NT2/D1 (cell line): ENCODE measurements around the gene AIG1.

Experiments
- DNase-seq: peaks from one replicate; pipeline ENCODE4 v3.0.0-alpha.2; 2011; ENCODE audit warnings: low read depth, low spot score
- H3K27me3 ChIP-seq: 2 replicates; pipeline ENCODE4 v1.6.0; 2011; ENCODE audit warnings: mild to moderate bottlenecking; ENCODE audit not compliant: insufficient read length, insufficient read depth
- H3K36me3 ChIP-seq: 2 replicates; pipeline ENCODE4 v1.6.1; 2011; ENCODE audit warnings: mild to moderate bottlenecking, low read length, mixed read lengths; ENCODE audit not compliant: insufficient read depth, insufficient read length
- H3K4me1 ChIP-seq: 2 replicates; pipeline ENCODE4 v1.5.1; 2011; ENCODE audit not compliant: insufficient read depth, insufficient read length
- H3K4me3 ChIP-seq: 2 replicates; pipeline ENCODE4 v1.5.1; 2011; ENCODE audit warnings: low read depth; ENCODE audit not compliant: insufficient read length
- H3K9ac ChIP-seq: 2 replicates; pipeline ENCODE4 v1.6.0; 2011; ENCODE audit warnings: low read depth; ENCODE audit not compliant: insufficient read length
- H3K9me3 ChIP-seq: 2 replicates; pipeline ENCODE4 v1.5.1; 2011; ENCODE audit warnings: mild to moderate bottlenecking, low read length; ENCODE audit not compliant: insufficient read depth
- SUZ12 ChIP-seq: IDR thresholded peaks from 2 replicates; pipeline ENCODE4 v1.6.1; 2011; ENCODE audit not compliant: insufficient read length, insufficient read depth; ENCODE audit errors: extremely low read depth
- YY1 ChIP-seq: IDR thresholded peaks from 2 replicates; pipeline ENCODE4 v1.6.1; 2011; ENCODE audit not compliant: insufficient read length, insufficient read depth
- ZNF274 ChIP-seq: IDR thresholded peaks from 2 replicates; pipeline ENCODE4 v1.6.1; 2011; ENCODE audit warnings: mild to moderate bottlenecking, low read depth, low read length

Gene AIG1

DNA sequence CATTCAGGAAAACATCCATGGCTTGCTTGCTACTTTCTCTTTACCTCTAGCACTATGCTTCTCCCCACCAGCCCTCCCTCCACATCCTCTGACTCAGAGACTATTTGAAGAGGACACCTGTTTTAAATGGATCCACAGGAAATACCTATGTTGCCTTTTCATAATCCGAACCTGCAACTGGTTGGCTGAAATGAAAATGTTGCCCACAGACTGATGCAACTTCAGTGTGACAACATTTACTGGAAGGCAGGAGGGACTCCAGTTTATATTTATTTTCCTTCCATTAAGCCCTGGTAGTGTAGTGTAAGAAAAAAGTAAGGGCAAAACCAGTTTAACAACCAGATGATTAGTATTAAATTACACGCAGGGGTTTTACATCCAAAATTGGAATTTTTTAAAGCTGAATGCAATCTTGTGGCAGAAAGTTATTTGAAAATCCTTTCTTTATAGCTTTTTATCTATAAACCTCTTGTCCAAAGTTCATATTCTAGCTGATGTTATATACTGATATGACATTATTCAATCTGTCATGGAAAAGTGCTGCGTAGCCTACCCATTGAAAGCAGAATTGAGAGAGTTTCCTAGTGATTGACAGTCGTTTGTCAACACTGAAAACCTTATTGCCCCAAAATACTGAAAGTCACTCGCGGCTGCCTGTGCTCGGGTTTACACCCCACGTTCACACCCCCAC lies 881 bp upstream of the AIG1 start:
- Histone ChIP-seq H3K9me3 (peaks cover 4% of the 10 kb centered on the region; the same call in 1 of the 2 replicates), H3K36me3 (no peaks in the 10 kb centered on the region), H3K27me3 (no peaks in the 10 kb centered on the region), H3K4me1 (peaks cover 2% of the 10 kb centered on the region), H3K9ac (peak overlapping the region; percentile 76), H3K4me3 (peak overlapping the region; percentile 62)
- DNase-seq = no peak
- TF ChIP-seq YY1 (no peak), ZNF274 (no peak), SUZ12 (no peak)

DNA sequence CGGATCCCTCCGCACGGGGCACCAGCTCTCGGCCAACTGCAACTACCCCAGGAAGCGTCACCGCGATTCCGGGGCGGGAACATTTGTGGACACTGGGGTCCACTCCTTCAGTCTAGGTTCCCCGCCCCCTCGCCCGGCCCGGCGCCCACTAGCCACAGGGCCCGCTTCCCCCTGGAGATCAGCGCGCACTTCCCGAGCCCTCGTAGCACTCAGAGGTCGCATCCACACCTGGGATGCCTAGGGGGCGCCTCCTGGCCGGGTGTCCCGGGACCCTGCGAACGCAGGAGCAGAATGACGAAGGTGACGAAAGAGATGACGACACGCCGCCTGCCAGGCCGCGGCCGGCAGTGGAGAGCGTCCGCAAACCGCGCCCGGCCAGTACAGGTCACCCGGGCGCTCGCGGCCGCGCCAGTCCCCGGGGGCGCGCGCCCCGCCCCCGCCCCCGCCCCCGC lies 309 bp upstream of the AIG1 start:
- TF ChIP-seq SUZ12 (no peak), ZNF274 (no peak), YY1 (no peak)
- Histone ChIP-seq H3K4me3 (peak overlapping the region; percentile 62), H3K9me3 (peaks cover 8% of the 10 kb centered on the region; the same call in 1 of the 2 replicates), H3K9ac (peak overlapping the region; percentile 76), H3K27me3 (no peaks in the 10 kb centered on the region), H3K36me3 (no peaks in the 10 kb centered on the region), H3K4me1 (peaks cover 2% of the 10 kb centered on the region)
- DNase-seq = peak; percentile 42

DNA sequence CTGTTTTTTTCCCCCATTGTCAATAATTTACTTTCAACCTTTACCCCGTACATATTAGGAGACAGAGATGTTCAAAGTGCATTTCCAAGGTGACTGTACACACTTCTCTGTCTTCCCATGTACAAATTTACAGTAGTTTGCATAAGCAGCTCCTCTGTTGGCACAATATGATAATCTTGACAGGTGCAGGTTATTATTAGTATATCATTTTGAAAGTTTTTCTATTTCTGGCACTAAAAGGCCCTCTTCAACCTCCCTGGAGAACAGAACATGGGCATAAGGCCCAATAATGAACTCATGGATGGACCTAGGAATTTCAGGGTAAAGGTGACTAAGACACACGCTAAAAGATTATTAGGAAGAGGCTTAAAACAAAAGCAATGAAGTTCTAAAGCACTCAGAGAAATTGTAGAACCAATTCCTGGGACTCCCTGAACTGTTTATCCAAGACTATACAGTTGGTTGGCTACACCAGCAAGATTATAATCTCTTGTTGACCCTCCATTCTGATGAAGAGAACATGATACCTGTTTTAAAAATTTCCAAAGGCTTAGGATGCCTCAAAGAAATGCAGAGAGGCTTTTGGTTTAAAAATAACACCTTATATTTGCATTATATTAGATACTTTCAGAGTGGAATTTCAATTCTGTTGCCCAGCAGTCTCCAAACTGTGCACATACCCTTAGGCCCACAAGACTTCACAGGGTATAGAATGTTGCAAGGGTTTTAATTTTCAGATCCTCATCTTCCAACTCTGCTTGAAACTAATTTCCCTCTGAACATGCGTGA lies 1.1 kb downstream of the AIG1 start:
- Histone ChIP-seq H3K36me3 (no peaks in the 10 kb centered on the region), H3K9me3 (peaks cover 8% of the 10 kb centered on the region; the same call in 1 of the 2 replicates), H3K4me1 (no peaks in the 10 kb centered on the region), H3K27me3 (no peaks in the 10 kb centered on the region), H3K9ac (no peak overlapping the region), H3K4me3 (no peak overlapping the region)
- TF ChIP-seq YY1 (no peak), ZNF274 (no peak), SUZ12 (no peak)
- DNase-seq = no peak

DNA sequence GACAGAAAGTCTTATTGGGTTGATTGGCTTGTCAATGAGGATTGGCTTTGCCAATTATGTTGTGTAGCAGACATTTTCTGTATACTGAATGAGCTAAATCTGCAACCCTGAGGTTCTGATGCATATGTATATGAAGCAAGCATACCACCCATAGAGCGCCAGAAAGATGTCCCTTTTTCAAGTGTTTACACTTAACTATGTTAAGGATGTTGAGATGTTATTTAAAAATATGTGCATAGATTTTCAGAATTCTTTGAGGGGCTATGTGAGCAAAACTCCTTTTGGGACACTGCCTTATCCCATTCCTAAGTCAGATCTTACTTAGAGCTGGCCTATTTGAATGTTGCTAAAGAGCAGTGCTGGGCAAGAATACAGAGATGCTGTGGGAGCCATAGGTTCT lies 1.9 kb downstream of the AIG1 start:
- Histone ChIP-seq H3K9me3 (peaks cover 8% of the 10 kb centered on the region; the same call in 1 of the 2 replicates), H3K4me3 (no peak overlapping the region), H3K4me1 (no peaks in the 10 kb centered on the region), H3K9ac (no peak overlapping the region), H3K36me3 (no peaks in the 10 kb centered on the region), H3K27me3 (no peaks in the 10 kb centered on the region)
- TF ChIP-seq SUZ12 (no peak), ZNF274 (no peak)
- DNase-seq = peak; percentile 27

DNA sequence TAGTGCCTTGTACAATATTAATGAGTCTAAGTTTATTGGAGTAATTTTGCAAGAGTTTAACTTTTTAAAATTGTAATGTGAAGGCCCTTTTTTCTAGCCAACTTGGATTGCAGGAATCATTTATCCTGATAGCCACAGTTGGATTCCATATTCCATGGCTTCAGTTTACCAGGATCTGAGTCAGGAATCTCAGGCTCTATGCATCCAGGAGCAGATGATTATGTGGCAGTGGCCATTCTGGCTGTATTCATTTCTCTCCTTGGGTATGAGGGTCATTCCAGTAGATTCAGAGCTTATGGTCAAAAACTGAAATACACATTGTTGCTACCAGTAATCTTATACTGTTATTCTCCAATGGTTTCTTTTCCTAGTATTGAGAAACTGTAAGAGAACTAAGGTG lies 2.9 kb downstream of the AIG1 start:
- H3K4me1 ChIP-seq = no peaks in the 10 kb centered on the region
- no peak overlapping the region for H3K9ac ChIP-seq
- H3K27me3 ChIP-seq = no peaks in the 10 kb centered on the region
- H3K4me3 ChIP-seq = no peak overlapping the region
- TF ChIP-seq SUZ12 = no peak
- TF ChIP-seq YY1 = no peak
- no peak for TF ChIP-seq ZNF274
- DNase-seq = no peak
- peaks cover 8% of the 10 kb centered on the region; the same call in 1 of the 2 replicates for H3K9me3 ChIP-seq
- H3K36me3 ChIP-seq = no peaks in the 10 kb centered on the region

DNA sequence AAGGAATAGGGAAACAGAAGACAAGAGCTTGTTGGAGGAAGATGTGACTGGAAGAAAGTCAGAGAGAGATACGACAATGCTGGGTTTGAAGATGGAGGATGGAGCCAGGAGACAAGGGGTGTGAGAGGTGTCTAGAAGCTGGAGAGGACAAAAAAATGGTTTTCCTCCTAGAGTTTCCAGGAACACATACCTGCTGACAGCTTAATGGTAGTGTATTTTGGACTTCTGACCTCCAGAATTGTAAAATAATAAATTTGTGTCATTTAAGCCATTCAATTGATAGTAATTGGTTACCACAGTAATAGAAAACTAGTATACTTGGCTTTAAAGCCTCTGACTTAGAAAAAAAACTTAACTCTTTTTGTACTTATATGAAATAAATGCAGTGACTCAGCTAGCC lies 3.6 kb downstream of the AIG1 start:
- Histone ChIP-seq H3K27me3 (no peaks in the 10 kb centered on the region), H3K4me1 (no peaks in the 10 kb centered on the region), H3K9ac (no peak overlapping the region), H3K9me3 (peaks cover 8% of the 10 kb centered on the region; the same call in 1 of the 2 replicates), H3K36me3 (no peaks in the 10 kb centered on the region), H3K4me3 (no peak overlapping the region)
- TF ChIP-seq SUZ12 (no peak), YY1 (no peak), ZNF274 (no peak)
- no peak for DNase-seq

DNA sequence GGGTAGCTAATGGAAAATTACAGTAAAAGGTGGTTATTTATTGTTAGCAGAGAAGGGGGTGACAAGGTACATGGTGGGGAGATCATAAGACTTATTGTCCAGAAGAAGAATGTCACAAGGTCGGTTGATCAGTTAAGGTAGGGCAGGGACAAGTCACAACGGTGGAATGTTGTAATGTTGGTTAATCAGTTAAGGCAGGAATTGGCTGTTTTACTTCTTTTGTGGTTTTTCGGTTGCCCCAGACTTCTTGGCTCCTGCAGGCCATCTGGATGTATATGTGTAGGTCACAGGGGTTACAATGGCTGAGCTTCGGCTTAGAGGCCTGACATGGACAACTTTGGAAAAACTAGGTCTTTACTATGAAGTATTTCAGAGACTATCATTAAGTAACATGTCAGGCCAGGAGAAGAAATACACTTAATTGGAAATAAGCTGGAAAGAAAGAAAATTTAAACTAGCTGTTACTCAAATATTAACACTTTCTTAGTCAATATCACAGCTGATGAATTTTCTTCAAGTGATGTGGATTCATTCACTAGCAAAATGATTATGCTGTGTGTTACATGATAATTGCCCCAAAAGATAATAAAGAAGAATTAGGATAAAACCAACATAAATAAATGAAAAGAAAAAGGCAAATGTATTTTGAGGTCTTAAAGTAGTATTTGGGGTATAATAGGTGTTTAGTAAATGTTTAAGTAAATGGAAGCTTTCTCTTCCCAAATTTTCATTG lies 4.4 kb downstream of the AIG1 start:
- H3K36me3 ChIP-seq = no peaks in the 10 kb centered on the region
- H3K4me1 ChIP-seq = no peaks in the 10 kb centered on the region

More for the DNA sequence above, 4.4 kb downstream of the AIG1 start:
- Histone ChIP-seq H3K9ac (no peak overlapping the region), H3K9me3 (peaks cover 8% of the 10 kb centered on the region; the same call in 1 of the 2 replicates), H3K4me3 (no peak overlapping the region), H3K27me3 (no peaks in the 10 kb centered on the region)
- no peak for DNase-seq
- TF ChIP-seq SUZ12 (no peak), YY1 (no peak), ZNF274 (no peak)
